NCI-H2227 (cell line): ENCODE results near the gene SPAG9.
"Not testable (repeated sequence)": the region's sequence is repeated elsewhere in the genome, so short reads cannot be mapped to it uniquely, and the experiment has no call there.

Experiments used
- DNase-seq: peaks from one replicate; lab custom pipeline; 2025; ENCODE audit not compliant: unreplicated experiment; lab: John Stamatoyannopoulos, UW

The SPAG9 gene

DNA sequence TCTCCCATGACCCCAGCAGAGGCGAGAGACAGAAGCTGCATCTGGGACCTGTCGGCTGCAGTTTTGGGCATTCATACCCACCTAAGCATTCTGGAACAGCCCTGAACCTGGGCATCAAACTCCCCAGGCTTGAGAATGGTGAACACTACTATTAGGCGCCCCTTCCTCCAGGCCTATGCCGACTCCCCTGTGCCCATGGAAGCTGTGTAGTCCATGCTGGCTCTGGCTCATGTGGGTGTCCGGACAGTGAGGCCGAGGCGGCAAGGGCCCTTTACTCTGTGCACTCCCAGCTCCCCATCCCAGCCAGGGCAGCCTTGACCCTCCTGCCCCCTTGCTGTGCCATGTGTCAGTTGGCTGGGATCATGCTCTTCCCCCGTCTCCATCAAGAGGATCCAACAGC is 165.5 kb downstream of the SPAG9 start:
- no peak for DNase-seq

DNA sequence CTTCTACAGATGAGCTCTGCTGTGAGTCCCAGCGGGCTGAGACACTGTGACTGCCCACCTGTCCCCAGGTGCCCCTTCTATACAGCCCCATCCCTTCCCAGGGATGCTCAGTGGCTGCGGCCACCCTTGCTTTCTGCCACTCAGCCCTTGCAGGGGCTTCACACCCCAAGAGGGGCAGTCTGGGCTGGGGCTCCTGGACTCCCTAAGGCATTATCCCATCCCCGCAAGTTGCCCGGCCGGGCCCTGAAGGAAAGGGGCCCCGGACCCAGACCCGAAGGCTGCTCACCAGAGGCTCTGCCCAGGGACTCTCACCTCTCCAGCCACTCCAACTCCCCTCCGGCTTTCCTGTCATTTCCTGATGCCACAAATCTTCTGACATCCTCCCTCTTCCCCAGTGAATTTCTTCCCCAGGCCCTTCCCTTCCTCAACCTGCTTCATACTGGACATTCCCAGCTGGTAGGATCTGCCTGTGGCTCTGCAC is 166.0 kb downstream of the SPAG9 start:
- no peak for DNase-seq

DNA sequence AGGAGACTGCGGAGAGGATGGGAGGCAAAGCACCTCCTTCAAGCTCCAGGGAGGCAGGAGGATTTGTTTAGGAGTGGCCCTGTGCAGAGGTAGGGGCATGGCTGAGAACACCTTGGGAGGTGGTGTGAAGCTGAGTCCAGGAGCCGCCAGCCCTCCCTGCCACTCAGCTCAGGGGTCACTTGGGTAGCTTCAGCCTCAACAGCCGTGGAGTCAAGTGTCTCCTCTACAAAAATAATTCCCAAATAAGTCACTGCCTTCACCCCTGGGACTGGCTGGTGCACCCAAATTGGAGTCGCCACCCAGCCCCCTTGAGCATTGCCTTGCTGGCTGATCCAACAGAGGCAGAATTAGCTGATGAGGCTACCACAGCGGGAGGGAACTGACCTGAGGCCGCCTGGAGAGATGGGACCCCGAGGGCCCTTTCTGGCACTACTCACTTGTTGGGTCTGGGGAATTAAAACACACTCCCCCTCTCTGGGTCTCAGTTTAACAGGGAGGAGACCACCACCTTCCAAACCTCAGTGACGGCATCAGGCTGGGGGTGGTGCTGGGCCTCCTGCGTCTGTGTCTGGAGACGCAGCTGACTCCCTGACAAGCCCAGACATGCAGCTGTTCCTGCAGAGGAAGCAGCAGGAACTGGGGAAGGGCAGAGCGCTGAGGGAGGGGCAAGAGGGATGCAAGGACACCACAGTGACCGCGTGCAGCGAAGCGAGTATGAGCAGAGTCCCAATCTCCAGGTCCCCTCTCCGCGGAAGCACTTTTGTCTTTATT is 166.7 kb downstream of the SPAG9 start:
- peak; percentile 89 for DNase-seq

DNA sequence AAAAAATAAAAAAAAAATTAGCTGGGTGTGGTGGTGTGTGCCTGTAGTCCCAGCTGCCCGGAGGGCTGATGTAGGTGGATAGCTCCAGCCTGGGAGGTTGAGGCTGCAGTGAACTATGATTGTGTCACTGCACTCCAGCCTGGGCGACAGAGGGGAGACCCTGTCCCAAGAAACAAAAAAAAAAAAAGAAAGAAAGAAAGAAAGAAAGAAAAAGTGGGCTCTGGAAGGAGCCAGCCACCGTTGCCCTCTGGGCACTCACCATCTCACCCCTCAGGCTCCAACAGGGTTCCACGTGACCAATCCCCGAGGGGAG is 167.2 kb downstream of the SPAG9 start:
- no peak for DNase-seq

DNA sequence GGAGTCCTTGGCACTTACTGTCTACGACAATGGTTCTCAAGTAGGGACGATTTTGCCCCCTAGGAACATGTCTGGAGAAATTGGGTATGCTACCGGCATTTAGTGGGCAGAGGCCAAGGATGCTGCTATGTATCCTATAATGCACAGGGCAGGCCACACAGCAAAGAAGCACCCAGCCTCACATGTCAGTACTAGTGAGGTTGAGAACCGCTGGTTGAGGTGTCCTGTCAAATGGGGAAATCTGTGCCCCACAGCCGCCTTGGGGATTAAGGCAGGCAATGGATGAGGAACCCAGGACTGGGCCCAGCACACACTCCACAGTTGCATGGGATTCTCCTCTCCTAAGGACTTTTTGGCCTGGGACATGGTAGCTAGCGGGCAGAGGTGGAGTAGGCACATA is 167.8 kb downstream of the SPAG9 start:
- no peak for DNase-seq

DNA sequence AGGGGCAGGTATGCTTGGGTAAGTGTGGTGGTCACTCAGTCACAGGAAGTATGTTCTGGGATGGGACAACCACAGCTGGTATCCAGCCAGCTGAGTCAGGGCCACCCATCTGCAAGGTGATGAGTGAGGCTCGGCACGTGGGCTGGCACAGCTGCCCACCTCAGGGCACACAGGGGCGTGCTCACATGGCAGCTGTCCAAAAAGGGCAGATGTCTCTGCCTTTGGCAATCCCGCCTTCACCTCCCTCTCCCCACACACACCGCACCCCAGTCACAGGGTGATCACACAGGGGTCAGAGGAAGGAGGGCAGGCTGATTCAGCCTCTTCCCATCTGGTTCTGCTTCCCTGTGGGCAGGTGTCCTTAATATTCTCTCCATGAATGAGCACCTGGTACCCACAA is 168.7 kb downstream of the SPAG9 start:
- no peak for DNase-seq

DNA sequence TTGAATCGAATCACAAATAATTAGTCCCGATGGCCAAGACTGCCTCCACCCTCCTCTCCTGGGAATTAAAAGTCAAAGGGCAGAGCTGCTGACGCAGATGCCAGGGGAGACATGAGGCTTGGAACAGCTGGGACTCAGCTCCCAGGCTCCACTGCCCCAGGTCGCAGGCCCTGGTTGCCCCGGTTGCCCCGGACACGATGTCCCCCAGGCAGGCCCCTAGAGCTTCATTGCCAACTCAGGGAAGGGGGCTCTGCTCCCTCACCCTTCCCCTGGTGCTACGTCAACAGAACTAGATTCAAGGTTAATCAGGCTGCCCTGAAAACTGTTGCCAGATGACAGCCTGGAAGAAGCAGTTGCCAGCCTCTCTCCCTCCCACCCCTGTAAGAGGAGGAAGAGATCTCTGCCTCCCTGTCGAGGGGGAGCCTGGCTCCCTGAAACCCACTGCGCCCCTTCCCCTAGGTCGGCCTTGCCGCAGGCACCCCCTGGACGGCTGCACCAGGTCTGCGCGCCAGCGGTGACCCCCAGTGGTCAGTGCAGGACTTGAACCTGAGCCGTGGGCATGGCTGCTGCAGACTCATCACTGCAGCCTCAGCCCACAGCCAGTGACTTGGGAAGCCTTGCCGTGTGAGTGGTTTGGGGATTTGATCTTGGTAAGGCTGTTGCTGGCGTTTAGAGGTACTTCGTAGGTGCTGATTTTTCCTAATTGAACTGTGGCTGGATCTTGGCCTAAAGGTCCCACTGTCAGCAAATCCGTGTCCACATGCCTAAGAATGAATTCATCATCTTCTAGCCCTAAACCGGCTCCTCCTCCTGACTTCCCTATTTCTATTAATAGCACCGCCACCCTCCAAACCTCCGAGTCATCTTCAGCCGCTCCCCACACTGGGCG is 170.4 kb downstream of the SPAG9 start:
- peak; percentile 49 for DNase-seq

DNA sequence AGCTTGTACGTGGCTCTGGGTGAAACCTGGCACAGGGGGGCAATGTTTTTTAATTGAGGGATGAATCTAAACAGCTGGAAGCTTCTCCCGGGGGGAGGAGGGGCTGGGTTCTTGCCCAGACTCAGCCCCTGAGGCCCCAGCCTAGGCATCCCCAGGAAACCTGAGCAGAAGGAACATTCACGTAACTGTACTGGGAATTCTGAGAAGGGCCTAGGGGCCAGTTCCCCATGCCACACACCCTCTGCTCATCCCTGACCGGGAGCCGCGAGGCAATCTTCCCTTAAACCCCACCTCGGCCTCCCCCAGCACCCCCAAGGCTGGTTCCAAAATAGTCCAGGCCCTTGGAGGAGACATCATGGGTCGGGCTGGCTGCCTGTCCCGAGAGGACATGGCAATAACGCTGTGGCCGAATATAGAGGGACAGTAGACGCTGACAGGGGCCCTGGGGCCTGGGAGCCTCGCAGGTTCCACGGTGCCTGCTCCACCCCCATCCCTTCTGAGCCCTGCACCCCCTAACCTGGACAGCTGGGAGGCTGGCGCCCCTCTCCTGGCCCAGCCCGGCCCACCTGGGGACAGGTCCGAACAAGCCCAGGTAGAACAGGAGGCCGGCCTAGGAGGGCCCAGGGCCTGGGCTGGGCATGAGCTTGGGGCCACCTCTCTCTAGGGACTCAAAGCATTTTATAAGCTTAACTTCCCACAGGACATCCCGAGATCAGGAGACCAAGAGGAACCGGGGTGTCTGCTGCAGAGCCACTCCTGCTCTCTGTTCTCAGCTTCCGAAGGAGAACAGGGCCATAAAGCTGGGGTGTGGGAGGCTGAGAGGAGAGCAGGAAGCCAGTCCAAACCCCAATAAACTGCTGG is 171.3 kb downstream of the SPAG9 start:
- no peak for DNase-seq

DNA sequence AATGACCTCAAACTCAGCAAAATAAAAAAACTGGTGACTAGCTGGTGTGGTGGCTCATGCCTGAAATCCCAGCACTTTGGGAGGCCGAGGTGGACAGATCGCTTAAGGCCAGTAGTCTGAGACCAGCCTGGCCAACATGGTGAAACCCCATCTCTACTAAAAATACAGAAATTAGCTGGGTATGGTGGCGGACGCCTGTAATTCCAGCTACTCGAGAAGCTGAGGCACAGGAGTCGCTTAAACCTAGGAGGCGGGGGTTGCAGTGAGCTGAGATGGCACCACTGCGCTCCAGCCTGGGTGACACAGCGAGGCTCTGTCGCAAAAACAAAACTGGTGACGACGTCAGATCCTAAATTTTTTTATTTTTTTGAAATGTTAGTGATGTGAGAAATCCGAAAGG is 172.0 kb downstream of the SPAG9 start:
- no peak for DNase-seq

DNA sequence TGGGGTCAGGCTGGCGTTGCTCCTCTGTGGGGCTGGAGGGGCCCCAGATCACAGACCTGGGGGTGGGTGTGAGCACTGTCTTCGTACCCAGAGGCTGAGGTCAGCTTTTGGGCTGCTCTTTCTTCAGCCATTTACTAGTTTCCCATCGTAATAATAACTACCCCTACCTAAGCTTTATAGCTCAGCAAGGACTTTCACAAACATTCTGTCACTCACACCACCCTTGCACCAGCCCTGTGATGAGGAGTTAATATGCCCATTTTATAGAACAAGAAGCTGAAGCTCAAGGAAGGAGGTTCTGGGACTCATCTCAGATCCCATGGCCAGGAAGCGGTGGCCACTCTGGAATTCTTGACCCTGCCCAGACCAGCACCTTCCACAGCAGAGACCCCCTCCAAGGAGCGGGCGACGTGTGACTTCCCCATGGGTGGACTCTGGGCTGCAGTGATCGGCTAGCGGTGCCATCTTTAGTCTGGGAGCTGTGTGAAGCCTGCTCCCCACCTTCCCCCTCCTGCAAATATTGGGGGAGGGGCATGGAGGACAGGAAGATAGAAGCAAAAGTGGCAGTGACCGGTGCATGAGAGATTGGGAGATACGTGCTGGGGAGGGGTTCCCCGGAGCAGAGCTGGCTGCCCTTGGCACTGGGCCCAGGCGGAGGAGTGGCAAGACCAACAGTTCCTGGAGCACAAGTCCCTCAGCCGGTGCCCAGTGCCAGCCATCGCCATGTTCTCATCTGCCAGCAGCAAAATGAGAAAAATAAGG is 172.7 kb downstream of the SPAG9 start:
- peak; percentile 18 for DNase-seq

DNA sequence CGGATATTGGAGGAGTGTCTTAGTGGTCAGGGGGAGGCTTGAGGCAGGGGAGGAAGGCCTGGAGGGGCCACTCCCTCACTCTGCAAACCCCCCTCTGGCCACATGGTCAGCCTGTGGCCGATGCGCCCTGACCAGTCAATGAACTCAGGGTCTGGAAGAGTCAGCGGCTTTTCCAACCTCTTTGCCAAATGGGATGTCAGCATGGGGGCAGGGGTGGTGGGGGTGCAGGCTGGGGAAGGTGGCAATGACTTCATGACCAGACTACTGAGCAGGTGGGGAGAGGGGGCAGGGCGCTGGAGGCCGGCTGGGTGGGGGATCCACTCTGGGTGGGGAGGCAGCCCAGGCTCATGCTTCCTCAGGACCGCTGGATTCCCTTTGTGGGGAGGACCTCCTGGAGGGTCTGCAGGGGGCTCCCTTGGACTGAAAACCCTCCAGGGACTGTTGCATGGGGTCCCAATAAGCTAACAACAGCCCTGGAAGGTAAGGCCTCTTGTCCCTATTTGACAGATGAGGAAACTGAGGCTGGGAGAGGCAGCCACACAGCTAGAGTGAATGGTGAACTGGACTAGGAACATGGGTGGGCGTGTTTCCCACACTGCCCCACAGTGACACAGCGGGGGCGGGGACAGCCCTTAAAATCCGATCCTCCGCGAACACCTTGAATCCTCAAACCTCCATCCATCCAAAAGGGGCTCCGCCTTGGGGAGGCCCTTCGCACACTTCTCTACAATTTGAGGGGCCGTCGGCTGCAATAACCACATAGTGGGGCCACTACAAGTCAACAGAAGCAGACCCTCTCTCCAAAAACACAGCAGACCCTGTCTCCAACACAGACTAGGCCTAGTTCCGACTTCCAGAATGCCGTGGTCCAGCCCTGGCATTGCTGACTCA is 173.5 kb downstream of the SPAG9 start:
- DNase-seq, result no peak

DNA sequence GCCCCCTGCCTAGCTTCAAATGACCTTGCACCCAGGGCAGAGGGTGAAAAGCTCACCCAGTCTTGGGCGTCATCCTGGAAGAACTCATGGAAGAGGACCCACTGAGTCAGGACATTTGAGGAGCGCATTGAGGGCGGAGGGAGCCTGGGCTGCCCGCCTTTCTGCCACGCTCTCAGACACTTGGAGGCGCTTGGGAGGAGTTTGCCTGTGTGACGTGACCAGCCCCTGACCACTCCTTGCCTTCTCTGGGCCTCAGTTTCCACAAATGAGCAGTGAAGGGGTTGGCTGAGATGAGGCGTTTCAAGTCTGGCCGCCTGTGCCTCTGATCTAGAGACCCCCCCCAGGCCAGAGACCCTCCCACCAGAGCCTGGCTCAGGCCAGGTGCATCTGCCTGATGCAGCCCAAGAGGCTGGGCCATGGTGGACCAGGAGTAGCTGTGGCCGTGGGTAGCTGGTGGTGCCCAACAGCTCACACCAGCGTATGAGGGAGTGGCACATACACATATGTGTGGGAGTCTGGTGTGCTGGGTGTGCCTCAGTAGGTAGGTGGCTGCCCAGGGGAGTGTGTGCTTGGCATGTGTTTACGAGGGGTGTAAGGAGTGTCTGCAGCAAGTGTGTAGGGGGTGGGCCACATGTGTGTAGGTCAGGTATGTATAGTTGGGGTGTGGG is 174.3 kb downstream of the SPAG9 start:
- no peak for DNase-seq

DNA sequence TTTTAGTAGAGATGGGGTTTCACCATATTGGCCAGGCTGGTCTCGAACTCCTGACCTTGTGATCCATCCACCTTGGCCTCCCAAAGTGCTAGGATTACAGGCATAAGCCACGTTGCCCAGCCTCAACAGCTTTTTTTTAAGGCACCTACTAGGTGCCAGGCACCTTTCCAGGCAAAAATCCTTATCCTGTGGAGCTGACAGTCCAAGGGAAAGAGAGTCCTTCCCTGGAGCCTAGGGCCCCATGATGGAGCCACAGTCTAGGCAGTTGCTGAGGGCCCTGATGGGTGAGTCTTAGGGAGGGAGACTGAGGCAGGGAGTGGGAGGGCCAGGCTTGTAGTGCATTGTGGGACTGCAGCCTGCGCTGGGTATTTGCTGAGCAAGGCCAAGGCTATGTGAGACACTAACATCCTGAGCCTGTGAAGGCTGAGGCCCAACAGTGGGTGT is 174.9 kb downstream of the SPAG9 start:
- DNase-seq, result no peak

DNA sequence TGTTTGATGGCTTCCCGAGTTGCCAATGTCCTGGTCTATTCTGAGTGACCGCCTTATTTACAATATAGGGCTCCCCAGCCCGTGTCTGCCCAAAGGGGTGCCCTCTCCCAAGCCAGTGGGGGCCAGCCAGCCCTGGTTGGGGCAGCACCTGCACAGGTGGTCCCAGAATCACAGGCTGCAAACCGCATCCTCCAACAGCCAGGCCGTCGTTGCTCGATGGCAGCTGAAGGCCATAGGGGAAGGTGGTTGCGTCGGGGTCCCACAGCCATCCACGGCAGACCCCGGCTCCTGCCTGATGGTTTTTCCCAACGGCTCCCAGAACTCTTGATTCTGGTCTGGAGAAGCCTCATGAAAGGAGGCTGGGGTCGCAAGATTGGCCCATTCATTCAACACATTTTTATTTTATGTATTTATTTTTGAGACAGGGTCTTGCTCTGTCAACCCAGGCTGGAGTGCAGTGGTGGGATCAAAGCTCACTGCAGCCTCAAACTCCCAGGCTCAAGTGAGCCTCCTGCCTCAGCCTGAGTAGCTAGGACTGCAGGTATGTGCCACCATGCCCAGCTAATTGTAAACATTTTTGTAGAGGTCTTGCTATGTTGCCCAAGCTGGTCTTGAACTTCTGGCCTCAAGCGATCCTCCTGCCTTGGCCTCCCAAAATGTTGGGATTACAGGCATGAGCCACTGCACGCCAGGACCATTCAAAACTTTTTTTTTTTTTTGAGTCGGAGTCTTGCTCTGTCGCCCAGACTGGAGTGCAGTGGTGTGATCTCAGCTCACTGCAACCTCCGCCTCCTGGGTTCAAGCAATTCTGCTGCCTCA is 175.6 kb downstream of the SPAG9 start:
- DNase-seq, result no peak

DNA sequence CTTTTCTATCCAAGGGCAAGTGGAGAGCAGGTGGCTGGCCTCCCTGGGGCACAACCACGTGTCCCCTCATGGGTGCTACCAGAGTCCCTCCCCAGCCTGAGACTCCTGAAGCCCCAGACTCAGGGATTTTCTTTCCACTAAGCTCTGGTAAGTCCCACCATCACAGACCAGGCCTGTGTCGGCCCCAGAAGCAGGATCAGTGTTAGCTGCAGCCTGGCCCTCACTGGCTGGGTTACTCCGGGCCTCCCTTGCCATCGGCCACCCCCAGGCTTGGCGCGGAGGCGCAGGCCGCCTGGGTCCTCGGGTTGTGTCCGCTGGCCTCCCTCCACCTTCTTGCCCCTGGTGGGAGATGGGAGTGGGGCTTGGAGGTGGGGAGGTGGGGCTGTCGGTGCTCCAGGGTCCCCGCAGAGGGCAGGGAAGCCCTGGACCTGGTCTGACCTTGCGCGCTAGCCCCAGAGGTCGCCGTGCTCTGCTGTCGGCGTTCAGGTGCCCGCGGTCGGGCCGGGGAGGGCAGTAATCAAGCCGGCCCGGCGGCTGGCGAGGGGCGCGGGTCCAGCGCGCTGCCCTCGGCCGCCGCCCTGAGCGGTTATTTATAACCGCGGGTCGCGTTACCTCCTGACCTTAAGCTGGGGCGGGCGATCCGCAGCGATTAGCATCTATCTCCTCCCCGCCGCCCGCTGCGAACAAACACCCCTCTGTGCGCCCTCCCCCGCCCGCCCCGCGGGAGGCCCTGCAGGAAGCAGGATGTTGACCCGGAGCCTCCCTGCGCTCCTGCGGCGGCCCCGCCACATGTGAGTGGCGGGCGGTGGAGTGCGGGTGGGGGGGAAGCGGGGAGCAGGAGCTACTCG is 176.4 kb downstream of the SPAG9 start:
- peak; percentile 48 for DNase-seq

DNA sequence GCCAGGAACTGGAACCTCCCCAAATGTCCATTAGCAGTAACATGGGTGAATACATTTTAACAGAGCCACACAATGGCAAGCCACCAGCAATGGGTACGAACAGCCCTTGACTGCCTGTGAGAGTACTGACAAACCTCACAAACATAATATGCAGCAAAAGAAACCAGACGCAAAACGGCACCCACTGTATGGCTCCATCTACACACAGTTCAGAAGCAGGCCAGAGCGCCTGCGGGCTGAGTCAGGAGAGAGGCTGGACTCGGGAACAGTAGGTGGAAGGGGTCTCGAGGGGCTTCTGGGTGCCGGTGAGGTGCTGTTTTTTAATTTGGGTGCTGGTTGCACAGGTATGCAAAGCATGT is 177.1 kb downstream of the SPAG9 start:
- DNase-seq, result no peak

DNA sequence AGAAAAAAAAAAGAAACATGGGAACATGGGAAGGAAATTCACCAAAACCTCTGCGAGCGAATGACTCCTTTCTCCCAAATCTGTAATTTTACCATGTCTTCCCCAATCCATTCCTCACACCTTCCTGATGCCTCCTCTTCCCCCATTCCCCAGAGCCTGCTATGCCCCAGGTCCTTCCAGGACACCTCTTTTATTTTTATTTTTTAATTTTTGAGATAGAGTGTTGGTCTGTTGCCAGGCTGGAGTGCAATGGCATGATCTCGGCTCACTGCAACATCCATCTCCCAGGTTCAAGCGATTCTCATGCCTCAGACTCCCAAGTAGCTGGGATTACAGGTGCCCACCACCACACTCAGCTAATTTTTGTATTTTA is 179.0 kb downstream of the SPAG9 start:
- not testable (repeated sequence) for DNase-seq
